Nasal cavity respiratory epithelium epithelial cell of viscerocranial mucosa (primary cell): Measurements from ENCODE around the gene NUP210. TPM values are rescaled to one million over a fixed set of nuclear protein-coding genes. Genes with fewer than 3 reads are reported as not detected.

Experiments
- total RNA-seq: library from RNA; depleted of rRNA; stranded (reverse); fragments of >200 nt; gene quantifications from 2 replicates; pipeline ENCODE4 v1.2.3, GENCODE V29; 2014

NUP210 gene
- total RNA-seq, result under 0.01 and 0.21 TPM in 2 replicates

GRCh38 chr3:13420045-13420830, at the start of gene NUP210:
Gene NUP210 (minus strand): TSS chr3:13420322. CDS start chr3:13420226, 96 bp downstream.

Other genes starting within 250 kb of the NUP210 start
- gene HDAC11, start 60.0 kb upstream of the NUP210 start, total RNA-seq, result 17.8 and 36.2 TPM in 2 replicates
- 1.4 and 35.7 TPM in 2 replicates for gene FBLN2, start 128.8 kb upstream of the NUP210 start, total RNA-seq